GM23248 (cell line): ENCODE measurements around the gene RPRD1B. TPM values are rescaled to one million over a fixed set of nuclear protein-coding genes. Genes with fewer than 3 reads are reported as not detected.
A peak's percentile ranks its signal among the peaks of the same experiment; 100 is the strongest.
"Not testable (repeated sequence)": the region's sequence is repeated elsewhere in the genome, so short reads cannot be mapped to it uniquely, and the experiment has no call there.

Experiments used
- DNase-seq: peaks from one replicate; pipeline ENCODE4 v3.0.0-alpha.2; 2015
- H2AFZ ChIP-seq: fragments of 200-600 bp; sonication (generic); 2 replicates; pipeline ENCODE4 v1.6.1; 2016; ENCODE audit warnings: antibody characterized with exemption
- H3F3A ChIP-seq: fragments of 200-600 bp; sonication (generic); 2 replicates; pipeline ENCODE4 v1.6.1; 2016; ENCODE audit warnings: mild to moderate bottlenecking, antibody characterized with exemption, mixed run types; ENCODE audit not compliant: insufficient read depth
- H3K27ac ChIP-seq: fragments of 200-600 bp; sonication (generic); 2 replicates; pipeline ENCODE4 v1.5.1; 2016; ENCODE audit warnings: mild to moderate bottlenecking
- H3K27me3 ChIP-seq: fragments of 200-600 bp; sonication (generic); replicated peaks from 2 replicates; pipeline ENCODE4 v1.6.1; 2016; ENCODE audit warnings: mild to moderate bottlenecking; ENCODE audit not compliant: insufficient read depth
- H3K36me3 ChIP-seq: fragments of 200-600 bp; sonication (generic); 2 replicates; pipeline ENCODE4 v1.6.1; 2016; ENCODE audit warnings: low read depth, mild to moderate bottlenecking
- H3K4me1 ChIP-seq: fragments of 200-600 bp; sonication (generic); 2 replicates; pipeline ENCODE4 v1.6.1; 2016; ENCODE audit warnings: mild to moderate bottlenecking; ENCODE audit not compliant: insufficient read depth
- H3K4me2 ChIP-seq: fragments of 200-600 bp; sonication (generic); one replicate; pipeline ENCODE4 v1.6.1; 2016; ENCODE audit warnings: mild to moderate bottlenecking; ENCODE audit not compliant: unreplicated experiment
- H3K4me3 ChIP-seq: fragments of 200-600 bp; sonication (generic); 2 replicates; pipeline ENCODE4 v1.5.1; 2016; ENCODE audit warnings: mild to moderate bottlenecking
- H3K79me2 ChIP-seq: fragments of 200-600 bp; sonication (generic); 2 replicates; pipeline ENCODE4 v1.6.1; 2016; ENCODE audit warnings: mild to moderate bottlenecking; ENCODE audit not compliant: insufficient read depth
- H3K9ac ChIP-seq: fragments of 200-600 bp; sonication (generic); 2 replicates; pipeline ENCODE4 v1.6.1; 2016; ENCODE audit warnings: mild to moderate bottlenecking
- H3K9me2 ChIP-seq: fragments of 200-600 bp; sonication (generic); 2 replicates; pipeline ENCODE4 v1.6.1; 2016; ENCODE audit warnings: mixed run types, mild to moderate bottlenecking, moderate library complexity; ENCODE audit not compliant: insufficient read depth
- H3K9me3 ChIP-seq: fragments of 200-600 bp; sonication (generic); one replicate; pipeline ENCODE4 v1.6.1; 2017; ENCODE audit warnings: low read depth
- H4K20me1 ChIP-seq: fragments of 200-600 bp; sonication (generic); 2 replicates; pipeline ENCODE4 v1.6.0; 2016; ENCODE audit not compliant: insufficient read depth
- EZH2 ChIP-seq: fragments of 200-600 bp; sonication (generic); IDR thresholded peaks from 2 replicates; pipeline ENCODE4 v1.6.1; 2018; ENCODE audit warnings: antibody characterized with exemption, mild to moderate bottlenecking; ENCODE audit not compliant: insufficient read depth, poor library complexity, severe bottlenecking
- EZH2phosphoT487 ChIP-seq: fragments of 200-600 bp; sonication (generic); IDR thresholded peaks from 2 replicates; pipeline ENCODE4 v1.6.1; 2018; ENCODE audit warnings: antibody characterized with exemption, moderate library complexity, mild to moderate bottlenecking, low read depth; ENCODE audit not compliant: insufficient read depth
- WGBS, 2 experiments: methylation state at CpG; one replicate each; pipeline ENCODE4 v1.1.6; 2015 to 2017; ENCODE audit warnings: low lambda C conversion rate in 2 of 2, low coverage in 1 of 2; ENCODE audit errors: missing lambda C conversion rate in 2 of 2; 5-methylcytosine and 5-hydroxymethylcytosine counted together
- in situ Hi-C: fragments of 300-500 bp; cut with MboI; formaldehyde crosslinking; loops from 2 replicates; pipeline ENCODE4 v1.15.0; 2020
- polyA plus RNA-seq: library from polyadenylated mRNA; unstranded; fragments of >200 nt; fragmentation: Nextera tagmentation; extraction: Ambion mirVana; gene quantifications from 2 replicates; pipeline ENCODE4 v1.2.1, GENCODE V29; 2016
- total RNA-seq: library from RNA; depleted of rRNA; stranded (reverse); fragments of >200 nt; shearing (Covaris generic); gene quantifications from 2 replicates; pipeline ENCODE4 v1.2.3, GENCODE V29; 2014

The RPRD1B gene
- total and polyA plus RNA-seq, 2 experiments from 2014 or later = 13.5 to 15.6 TPM

DNA sequence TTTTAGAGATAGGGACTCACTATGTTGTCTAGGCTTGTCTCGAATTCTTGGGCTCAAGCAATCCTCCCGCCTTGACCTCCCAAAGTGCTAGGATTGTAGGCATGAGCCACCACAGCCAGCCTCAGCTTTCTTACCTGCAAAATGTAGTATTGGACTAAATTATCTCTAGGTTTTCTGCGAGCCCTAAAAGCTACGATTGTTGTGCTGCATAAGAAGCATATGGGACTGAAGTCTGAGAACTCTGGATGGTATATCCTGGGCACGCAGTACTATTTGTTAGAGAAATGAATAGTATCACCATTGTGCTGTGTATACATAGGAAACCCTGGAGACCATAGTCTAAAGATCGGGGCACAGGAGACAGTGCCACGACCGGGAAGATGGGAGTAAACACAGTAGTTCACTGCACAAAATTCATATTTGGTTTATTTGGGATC, 60.1 kb downstream of the RPRD1B start:
- Histone ChIP-seq H3K4me2 (peak overlapping the region; percentile 47), H2AFZ (no peak overlapping the region), H3K4me3 (no peak overlapping the region), H3F3A (peaks cover 19% of the 10 kb centered on the region), H3K9me3 (no peaks in the 10 kb centered on the region), H3K36me3 (peaks cover 7% of the 10 kb centered on the region; the same call in 1 of the 2 replicates), H3K27ac (peak overlapping the region; percentile 71), H3K9ac (no peak overlapping the region), H4K20me1 (no peaks in the 10 kb centered on the region), H3K79me2 (no peaks in the 10 kb centered on the region), H3K9me2 (no peaks in the 10 kb centered on the region), H3K27me3 (no peaks in the 10 kb centered on the region), H3K4me1 (peaks cover 28% of the 10 kb centered on the region)
- 93 to 98% methylated on average over 8 of the region's 8 CpGs for WGBS, 2 experiments
- in situ Hi-C loops = no loop called here
- TF ChIP-seq EZH2phosphoT487 = no peak
- TF ChIP-seq EZH2 = no peak
- DNase-seq = no peak

DNA sequence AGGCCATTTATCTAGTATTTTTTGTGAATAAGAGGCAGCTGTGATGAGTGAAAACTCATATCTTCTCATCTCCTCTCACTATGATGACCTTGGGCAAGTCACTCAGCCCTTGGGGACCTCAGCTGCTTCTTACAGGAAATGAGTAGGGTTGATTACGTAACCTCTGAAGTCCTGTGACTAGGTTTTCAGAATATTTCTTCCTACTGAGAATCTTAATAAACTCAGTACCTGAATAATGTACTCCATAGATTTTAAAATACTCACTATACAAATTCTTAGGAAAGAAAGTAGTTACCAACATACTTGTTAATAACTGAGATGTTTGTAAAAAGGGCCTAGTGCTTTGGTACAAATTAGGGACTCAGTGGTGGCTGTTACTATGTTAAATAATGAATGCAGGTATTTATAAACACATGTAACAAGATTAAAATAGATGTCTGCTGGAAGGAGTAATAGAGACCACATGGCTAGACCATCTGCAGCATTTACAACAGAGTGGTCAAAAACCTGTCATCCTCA, 60.9 kb downstream of the RPRD1B start:
- 0 to 6% methylated on average over 1 of the region's 1 CpG for WGBS, 2 experiments
- H3K9me3 ChIP-seq = no peaks in the 10 kb centered on the region

DNA sequence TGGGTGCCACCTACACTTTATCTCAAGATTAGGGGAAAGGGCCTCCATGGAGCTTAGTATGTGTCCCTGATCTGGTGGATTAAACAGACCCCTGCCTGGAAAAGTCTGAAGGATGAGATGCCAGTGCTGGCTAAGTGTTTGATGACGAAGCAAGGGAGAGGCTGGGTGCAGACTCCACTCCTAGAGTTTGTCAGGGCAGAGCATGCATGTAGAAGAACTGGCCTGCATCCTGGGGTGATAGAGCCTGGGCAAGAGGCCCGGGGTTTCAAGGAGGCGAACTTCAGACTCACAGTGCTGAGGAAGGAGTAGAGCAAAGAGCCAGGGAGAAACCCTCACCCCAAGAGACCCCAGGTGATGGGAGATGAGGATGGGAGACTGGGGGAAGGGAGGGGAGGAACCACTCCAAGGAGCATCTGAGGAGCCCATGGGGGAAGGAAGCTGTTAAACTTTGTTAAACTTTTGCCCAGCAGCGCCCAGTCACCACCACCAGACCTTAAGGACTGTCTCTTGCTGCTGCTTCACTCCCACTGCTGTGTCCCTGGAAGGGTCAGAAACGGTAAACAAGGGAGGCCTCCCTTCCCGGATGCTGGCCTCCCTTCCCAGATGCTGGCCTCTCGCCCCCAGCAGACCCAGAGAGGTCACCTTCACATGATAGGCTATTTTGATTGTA, 61.6 kb downstream of the RPRD1B start:
- peak overlapping the region; percentile 71 for H3K27ac ChIP-seq
- H2AFZ ChIP-seq = no peak overlapping the region
- 81 to 89% methylated on average over 7 of the region's 7 CpGs for WGBS, 2 experiments
- H3K9me2 ChIP-seq = no peaks in the 10 kb centered on the region
- peaks cover 31% of the 10 kb centered on the region for H3K4me1 ChIP-seq
- no peaks in the 10 kb centered on the region for H4K20me1 ChIP-seq
- H3F3A ChIP-seq = peaks cover 22% of the 10 kb centered on the region
- in situ Hi-C loops = no loop called here
- H3K79me2 ChIP-seq = no peaks in the 10 kb centered on the region
- DNase-seq = peak; percentile 23
- H3K36me3 ChIP-seq = peaks cover 4% of the 10 kb centered on the region; the same call in 1 of the 2 replicates
- H3K4me3 ChIP-seq = no peak overlapping the region
- no peaks in the 10 kb centered on the region for H3K9me3 ChIP-seq
- no peak overlapping the region for H3K9ac ChIP-seq
- TF ChIP-seq EZH2phosphoT487 (no peak), EZH2 (no peak)
- H3K4me2 ChIP-seq = no peak overlapping the region
- H3K27me3 ChIP-seq = no peaks in the 10 kb centered on the region

More for the DNA sequence above, 60.9 kb downstream of the RPRD1B start:
- in situ Hi-C loops = no loop called here
- DNase-seq = peak; percentile 91
- peak overlapping the region; percentile 71 for H3K27ac ChIP-seq
- no peaks in the 10 kb centered on the region for H4K20me1 ChIP-seq
- peaks cover 31% of the 10 kb centered on the region for H3K4me1 ChIP-seq
- H3K79me2 ChIP-seq = no peaks in the 10 kb centered on the region
- H3F3A ChIP-seq = peaks cover 22% of the 10 kb centered on the region
- no peak overlapping the region; the same call in 1 of the 2 replicates for H3K4me3 ChIP-seq
- H3K27me3 ChIP-seq = no peaks in the 10 kb centered on the region
- 0 out of 2 replicates have a peak overlapping the region, but pooled peaks have one; percentile 16 for H3K9ac ChIP-seq
- TF ChIP-seq EZH2phosphoT487 (no peak), EZH2 (no peak)
- H3K4me2 ChIP-seq = peak overlapping the region; percentile 47
- no peaks in the 10 kb centered on the region for H3K9me2 ChIP-seq
- H3K36me3 ChIP-seq = peaks cover 7% of the 10 kb centered on the region; the same call in 1 of the 2 replicates
- H2AFZ ChIP-seq = no peak overlapping the region

GRCh38 chr20:38098952-38099351, 65.4 kb downstream of the RPRD1B start:
- no peak overlapping the region for H3K4me3 ChIP-seq
- no peaks in the 10 kb centered on the region for H3K9me2 ChIP-seq
- no peaks in the 10 kb centered on the region for H3K79me2 ChIP-seq
- H3F3A ChIP-seq = peaks cover 17% of the 10 kb centered on the region
- H4K20me1 ChIP-seq = no peaks in the 10 kb centered on the region
- H3K27me3 ChIP-seq = no peaks in the 10 kb centered on the region
- H2AFZ ChIP-seq = no peak overlapping the region
- H3K9ac ChIP-seq = no peak overlapping the region
- no peak for DNase-seq
- in situ Hi-C loops = no loop called here
- H3K9me3 ChIP-seq = peaks cover 3% of the 10 kb centered on the region
- 75 to 79% methylated on average over 1 of the region's 1 CpG for WGBS, 2 experiments
- H3K4me1 ChIP-seq = peaks cover 24% of the 10 kb centered on the region
- no peak overlapping the region for H3K27ac ChIP-seq
- TF ChIP-seq EZH2 (no peak), EZH2phosphoT487 (no peak)
- H3K36me3 ChIP-seq = no peaks in the 10 kb centered on the region
- no peak overlapping the region for H3K4me2 ChIP-seq

DNA sequence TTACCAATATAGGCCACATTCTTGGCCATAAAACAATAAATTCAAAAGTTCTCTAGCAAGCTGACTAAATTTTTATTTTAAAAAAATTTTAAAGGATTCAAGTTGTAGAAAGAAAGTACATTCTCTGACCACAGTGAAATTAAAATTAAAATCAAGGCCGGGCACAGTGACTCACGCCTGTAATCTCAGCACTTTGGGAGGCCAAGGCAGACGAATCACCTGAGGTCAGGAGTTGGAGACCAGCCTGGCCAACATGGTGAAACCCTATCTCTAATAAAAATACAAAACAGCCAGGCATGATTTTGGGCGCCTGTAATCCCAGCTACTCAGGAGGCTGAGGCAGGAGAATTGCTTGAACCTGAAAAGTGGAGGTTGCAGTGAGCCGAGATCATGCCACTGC, 68.7 kb downstream of the RPRD1B start:
- H3K9ac ChIP-seq, H2AFZ ChIP-seq, H3K9me2 ChIP-seq, H3K79me2 ChIP-seq, H3F3A ChIP-seq, H3K36me3 ChIP-seq, H3K27ac ChIP-seq, H3K4me2 ChIP-seq, in situ Hi-C loops, H3K27me3 ChIP-seq, H4K20me1 ChIP-seq, DNase-seq, H3K4me3 ChIP-seq, H3K9me3 ChIP-seq, H3K4me1 ChIP-seq: not testable (repeated sequence)
- WGBS, 2 experiments = 60 to 63% methylated on average over 5 of the region's 5 CpGs
